Transverse colon (tissue), 4 donors: ENCODE results near the gene CTNND2.

Source experiments
- CTCF ChIP-seq, 5 experiments: fragments of 200-600 bp in 3 of 5; fragments of 450-650 bp in 2 of 5; sonication (generic) in 3 of 5; IDR thresholded peaks; 1 replicate in 2 of 5; 2 replicates in 3 of 5; pipeline ENCODE4 v1.5.1; 2016 to 2017; ENCODE audit warnings: antibody characterized with exemption in 5 of 5, inconsistent platforms in 3 of 5, mild to moderate bottlenecking in 2 of 5, moderate library complexity in 1 of 5
- EP300 ChIP-seq: sonication (generic); formaldehyde crosslinking; IDR thresholded peaks from one replicate; pipeline ENCODE4 v1.6.1; 2017; ENCODE audit warnings: antibody characterized with exemption, low read depth
- POLR2A ChIP-seq: fragments of 450-650 bp; IDR thresholded peaks from one replicate; pipeline ENCODE4 v1.6.1; 2016; ENCODE audit warnings: antibody characterized with exemption, mild to moderate bottlenecking, moderate library complexity
- POLR2AphosphoS5 ChIP-seq, 3 donors: sonication (generic); formaldehyde crosslinking; IDR thresholded peaks; one replicate each; pipeline ENCODE4 v1.6.1; 2016; ENCODE audit warnings: antibody characterized with exemption in 3 of 3

GRCh38 chr5:11692636-11693035 lies 211.6 kb downstream of the CTNND2 start:
- no peak for TF ChIP-seq POLR2A
- no peak for TF ChIP-seq POLR2AphosphoS5 (IDR thresholded peaks at IDR 0.05)
- TF ChIP-seq CTCF (IDR thresholded peaks at IDR 0.05): no peak
- no peak for TF ChIP-seq EP300
